ENCODE data around the gene ADAMTS13. TPM values are rescaled to one million over a fixed set of nuclear protein-coding genes. Genes with fewer than 3 reads are reported as not detected.

The ADAMTS13 gene
- total and polyA plus RNA-seq, 8 donors: 1.2 to 11.1 (median 7.5) TPM

GRCh38 chr9:133492061-133493021, 70.2 kb downstream of the ADAMTS13 start:
- H3K4me1 ChIP-seq: peaks cover 0 to 8% of the 10 kb centered on the region in 2 donors
- no peak overlapping the region for H3K27ac ChIP-seq
- DNase-seq (peak in 2 of 4 donors; percentile 43 to 59), ATAC-seq (no peak)
- peaks cover 0 to 13% of the 10 kb centered on the region in 2 donors for H3K27me3 ChIP-seq
- TF ChIP-seq CTCF (IDR thresholded peaks at IDR 0.05): no peak
- H3K4me3 ChIP-seq: no peak overlapping the region
- H3K36me3 ChIP-seq: no peaks in the 10 kb centered on the region
- H3K9me3 ChIP-seq: no peaks in the 10 kb centered on the region
- intact Hi-C loops (cut with DNase I): no loop called here

DNA sequence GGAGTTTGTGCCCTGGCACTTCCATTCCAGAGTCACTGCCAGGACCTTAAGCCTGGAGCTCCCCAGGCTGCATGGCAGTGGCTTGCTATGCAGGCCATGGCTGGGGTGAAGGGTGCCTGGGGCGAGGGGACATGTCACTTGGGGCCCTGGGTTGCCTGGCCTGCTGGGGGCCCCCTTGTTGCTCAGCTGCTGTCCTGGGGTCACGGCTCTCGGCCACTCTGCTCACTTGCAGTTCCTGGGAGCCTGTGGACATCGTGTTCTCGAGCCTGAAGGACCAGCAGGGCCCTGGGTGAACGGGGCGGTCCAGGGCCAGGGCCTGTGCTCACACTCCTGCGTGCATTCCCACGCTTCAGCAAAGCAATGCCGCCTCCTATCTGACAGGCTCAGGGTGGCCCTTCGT, 71.3 kb downstream of the ADAMTS13 start:
- H3K36me3 ChIP-seq: no peaks in the 10 kb centered on the region
- no peak overlapping the region for H3K27ac ChIP-seq
- H3K27me3 ChIP-seq: peaks cover 0 to 8% of the 10 kb centered on the region in 2 donors
- ATAC-seq (no peak), DNase-seq (peak in 1 of 4 donors; percentile 61)
- no peak overlapping the region for H3K4me3 ChIP-seq
- H3K9me3 ChIP-seq: no peaks in the 10 kb centered on the region
- peaks cover 0 to 8% of the 10 kb centered on the region in 2 donors for H3K4me1 ChIP-seq
- intact Hi-C loops (cut with DNase I): no loop called here
- no peak for TF ChIP-seq CTCF (IDR thresholded peaks at IDR 0.05)

DNA sequence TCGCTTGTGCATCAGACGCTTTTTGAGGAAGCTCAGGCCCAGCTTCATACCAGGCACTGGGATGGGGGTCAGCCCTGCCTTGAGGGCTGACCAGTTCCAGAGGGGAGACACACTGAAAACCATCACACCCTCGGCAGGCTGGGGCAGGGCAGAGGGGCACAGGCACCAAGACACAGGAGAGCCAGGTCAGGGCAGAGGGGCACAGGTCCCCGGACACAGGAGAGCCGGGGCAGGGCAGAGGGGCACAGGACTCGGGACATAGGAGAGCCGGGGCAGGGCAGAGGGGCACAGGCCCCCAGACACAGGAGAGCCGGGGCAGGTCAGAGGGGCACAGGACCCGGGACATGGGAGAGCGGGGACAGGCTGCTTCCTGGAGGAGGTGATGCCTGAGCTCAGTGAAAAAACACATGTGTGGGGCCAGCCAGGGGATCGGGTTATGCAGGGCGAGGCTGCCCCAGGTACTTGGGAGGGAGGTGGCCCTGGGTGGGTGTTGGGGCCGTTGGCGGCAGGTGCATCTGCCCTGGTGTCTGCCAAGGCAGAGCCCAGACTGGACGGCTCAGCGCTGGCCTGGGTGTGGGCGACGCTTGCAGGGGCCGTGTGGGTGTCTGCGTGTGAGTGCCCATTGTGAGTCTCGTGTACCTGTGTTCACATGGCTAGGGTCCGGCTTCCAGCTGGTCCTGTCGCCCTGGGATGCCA, 71.8 kb downstream of the ADAMTS13 start:
- intact Hi-C loops (cut with DNase I): no loop called here
- no peak for ATAC-seq
- no peak overlapping the region for H3K4me3 ChIP-seq
- H3K27me3 ChIP-seq: peaks cover 0 to 8% of the 10 kb centered on the region in 2 donors
- DNase-seq: peak in 1 of 4 donors; percentile 68
- no peak overlapping the region for H3K27ac ChIP-seq
- H3K36me3 ChIP-seq: no peaks in the 10 kb centered on the region
- H3K9me3 ChIP-seq: no peaks in the 10 kb centered on the region
- no peak for TF ChIP-seq CTCF (IDR thresholded peaks at IDR 0.05)
- peaks cover 0 to 8% of the 10 kb centered on the region in 2 donors for H3K4me1 ChIP-seq

GRCh38 chr9:133494636-133495326, 72.6 kb downstream of the ADAMTS13 start:
- H3K27me3 ChIP-seq: peaks cover 0 to 8% of the 10 kb centered on the region in 2 donors
- ATAC-seq: no peak
- intact Hi-C loops (cut with DNase I): no loop called here
- TF ChIP-seq CTCF (IDR thresholded peaks at IDR 0.05): no peak
- H3K4me1 ChIP-seq: peaks cover 0 to 8% of the 10 kb centered on the region in 2 donors
- no peak overlapping the region for H3K27ac ChIP-seq
- DNase-seq: peak in 1 of 4 donors; percentile 47
- no peaks in the 10 kb centered on the region for H3K36me3 ChIP-seq
- H3K4me3 ChIP-seq: no peak overlapping the region
- no peaks in the 10 kb centered on the region for H3K9me3 ChIP-seq
